ENCODE data around the gene GPR55.

Gene GPR55

DNA sequence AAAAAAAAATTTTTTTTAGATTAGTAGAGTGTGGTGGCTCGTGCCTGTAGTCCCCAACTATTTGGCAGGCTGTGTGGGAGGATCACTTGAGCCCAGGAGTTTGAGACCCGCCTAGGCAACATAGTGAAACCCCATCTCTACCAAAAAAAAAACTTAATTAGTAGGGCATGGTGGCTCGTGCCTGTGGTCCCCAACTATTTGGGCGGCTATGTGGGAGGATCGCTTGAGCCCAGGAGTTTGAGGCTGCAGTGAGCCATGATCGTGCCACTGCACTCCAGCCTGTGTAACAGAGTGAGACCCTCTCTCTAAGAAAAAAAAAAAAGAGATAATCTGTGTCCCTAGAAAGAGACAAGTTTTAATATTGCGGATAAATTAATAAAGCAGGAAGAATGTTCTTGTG, 8.8 kb downstream of the GPR55 start:
- DNase-seq: no peak

DNA sequence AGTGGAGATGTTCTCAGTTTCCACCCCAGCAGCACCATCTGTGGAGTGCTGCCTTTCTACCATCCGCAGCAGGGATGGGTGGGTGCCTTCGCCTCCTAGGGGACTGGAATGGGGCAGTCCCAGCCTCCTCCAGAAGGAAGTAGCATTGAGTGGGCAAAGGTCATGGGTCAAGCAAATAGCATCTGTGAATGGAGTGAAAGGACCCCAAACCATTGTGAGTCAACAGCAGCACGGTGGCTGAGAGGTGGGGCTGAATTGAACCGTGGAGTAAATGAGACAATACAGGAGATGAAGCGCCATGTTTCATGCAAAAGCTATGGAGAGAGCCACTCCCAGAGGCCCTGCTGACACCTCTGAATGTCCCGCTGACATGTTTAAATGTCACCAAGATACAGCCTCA, 9.7 kb downstream of the GPR55 start:
- DNase-seq: no peak

DNA sequence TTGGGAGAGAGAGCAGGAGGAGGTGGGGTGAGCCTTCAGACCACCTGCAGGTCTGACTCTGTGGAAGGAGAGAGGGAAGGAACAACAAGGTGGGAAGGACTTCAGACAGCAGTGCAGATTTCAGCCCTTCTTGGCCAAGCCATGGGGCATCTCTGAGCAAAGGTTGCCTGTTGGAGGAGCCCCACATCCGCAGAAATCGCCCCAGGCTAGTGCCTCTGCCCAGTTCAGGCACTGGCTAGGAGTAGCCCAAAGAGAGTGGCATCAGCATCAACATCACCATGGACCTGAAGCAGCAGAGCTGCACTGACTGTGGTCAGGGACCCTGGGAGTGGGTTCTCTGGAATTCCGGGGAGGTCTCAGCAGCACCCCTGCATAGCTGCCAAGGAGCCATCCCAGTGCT, 10.2 kb downstream of the GPR55 start:
- no peak for DNase-seq

DNA sequence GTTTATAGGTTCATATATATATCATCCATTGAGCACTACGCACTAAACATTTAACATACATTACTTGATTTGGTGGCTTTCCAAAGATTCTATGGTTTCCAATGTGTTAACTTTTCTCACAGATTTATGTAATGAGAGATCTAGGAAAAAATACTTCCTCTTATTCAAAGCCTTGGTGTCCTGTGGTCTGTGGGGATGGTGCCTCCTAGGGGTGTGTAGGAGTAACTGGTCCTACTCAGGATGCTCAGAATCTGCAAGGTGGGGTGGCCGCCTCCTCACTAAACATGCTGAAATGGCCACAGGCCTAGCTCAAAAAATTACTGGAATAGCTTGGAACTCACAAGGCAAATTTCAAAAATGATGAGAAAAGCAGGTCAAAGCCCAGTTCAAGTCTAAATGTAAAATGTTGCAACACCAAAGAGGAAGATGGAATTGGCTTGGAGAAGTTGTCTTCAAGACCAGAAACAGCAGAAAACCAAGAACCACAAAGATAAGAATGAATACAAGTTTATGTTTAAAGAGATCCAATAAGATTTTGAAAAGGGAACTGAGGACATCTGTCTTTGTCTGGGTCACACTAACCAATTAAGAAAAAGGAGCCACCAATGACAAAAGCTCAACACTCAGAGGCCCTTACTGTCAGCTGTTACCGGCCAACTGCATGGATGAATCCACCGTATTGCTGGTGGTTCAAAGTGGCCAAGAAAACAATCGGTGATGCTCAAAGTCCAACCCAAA, 11.5 kb downstream of the GPR55 start:
- DNase-seq: peak; percentile 54

DNA sequence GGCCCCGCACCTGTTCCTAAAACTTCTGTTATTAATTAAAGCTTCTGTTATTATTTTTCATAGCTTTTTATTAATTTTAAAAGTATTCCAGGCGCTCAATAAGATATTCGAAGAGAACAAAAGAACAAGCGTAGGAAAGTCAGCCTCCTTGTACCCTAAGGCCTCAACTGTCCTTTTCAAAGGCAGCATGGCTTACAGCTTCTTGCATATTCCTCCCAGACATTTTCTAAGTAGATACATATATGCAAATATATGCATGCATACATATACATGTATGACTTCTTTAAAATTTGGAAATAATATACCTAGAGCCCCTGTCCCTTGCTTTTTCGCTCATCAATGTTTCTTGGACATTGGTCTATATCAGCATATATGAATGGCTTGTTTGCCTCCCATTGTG, 12.3 kb downstream of the GPR55 start:
- DNase-seq: no peak

DNA sequence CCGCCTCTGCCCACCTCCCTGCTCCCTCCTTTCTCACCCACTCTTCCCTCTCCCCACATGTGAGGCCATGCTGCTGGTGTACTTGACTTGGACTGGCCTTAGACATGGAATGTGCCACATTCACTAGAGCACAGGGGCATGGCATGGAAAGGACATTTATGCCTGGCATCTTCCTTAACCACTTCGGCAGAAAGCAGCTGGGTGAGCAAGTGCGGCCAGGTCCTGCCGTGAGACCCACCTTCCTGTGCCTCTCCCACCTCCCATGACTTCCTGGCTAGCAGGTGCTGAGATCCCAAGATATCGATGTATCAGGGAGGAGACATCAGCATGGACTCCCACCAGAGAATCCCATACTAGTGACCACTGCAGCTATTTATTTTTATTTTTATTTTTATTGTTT, 13.0 kb downstream of the GPR55 start:
- no peak for DNase-seq

DNA sequence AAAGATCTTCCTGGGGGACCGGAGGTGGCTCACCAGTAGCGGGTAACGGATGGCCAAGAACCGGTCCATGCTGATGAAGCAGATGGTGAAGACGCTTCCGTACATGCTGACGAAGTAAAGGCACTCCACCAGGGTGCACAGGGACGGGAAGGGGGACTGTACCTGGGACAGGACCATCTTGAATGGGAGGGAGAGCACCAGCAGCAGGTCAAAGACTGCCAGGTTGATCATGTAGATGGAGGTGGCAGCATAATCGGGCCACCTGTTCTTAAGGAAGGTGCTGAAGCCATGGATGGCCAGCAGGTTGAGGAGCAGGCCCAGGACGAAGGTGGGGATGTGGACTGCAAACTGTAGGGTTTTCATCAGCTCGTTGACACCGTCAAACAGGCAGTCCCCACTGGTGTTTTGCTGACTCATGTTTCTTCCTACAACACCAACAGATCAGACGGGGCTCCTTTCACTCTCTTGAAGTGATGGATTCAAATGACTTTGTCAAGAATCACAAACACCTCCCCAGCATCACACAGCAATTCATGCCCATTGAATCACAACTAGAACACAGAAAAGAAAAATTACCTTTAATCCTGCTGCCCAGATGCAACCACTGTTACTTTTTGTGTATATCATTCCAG, 14.4 kb downstream of the GPR55 start:
- no peak for DNase-seq

DNA sequence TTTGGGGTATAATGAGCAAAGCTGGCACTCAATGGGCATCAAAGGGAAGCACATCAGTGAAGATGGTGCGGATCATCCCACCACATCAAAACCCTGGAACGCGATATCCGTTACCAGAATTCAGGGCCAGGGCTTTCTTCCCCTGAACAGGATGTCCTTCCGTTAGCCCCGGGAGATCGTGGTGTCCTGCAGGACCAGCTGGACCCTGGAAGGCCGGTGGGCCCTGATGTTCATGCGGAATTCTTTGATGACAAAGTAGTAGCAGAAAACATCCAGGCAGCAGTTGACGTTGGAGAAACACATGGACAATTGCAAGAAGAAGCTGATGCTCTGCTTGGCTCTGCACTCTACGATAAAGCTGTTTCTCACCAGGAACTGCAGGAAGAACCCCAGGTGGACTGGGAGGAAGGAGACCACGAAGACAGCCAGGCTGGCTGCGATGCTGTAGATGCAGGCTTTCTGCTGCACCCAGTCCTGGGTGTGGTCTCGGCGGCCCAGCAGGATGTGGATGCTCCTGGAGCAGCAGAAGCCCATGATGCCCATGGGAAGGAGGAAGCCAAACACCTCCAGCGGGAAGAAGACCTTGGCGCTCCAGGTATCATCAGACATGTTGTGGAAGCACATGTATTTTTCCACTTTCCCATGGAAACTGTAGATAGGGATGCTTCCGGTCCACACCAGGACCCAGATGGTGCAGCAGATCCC, 15.0 kb downstream of the GPR55 start:
- no peak for DNase-seq

DNA sequence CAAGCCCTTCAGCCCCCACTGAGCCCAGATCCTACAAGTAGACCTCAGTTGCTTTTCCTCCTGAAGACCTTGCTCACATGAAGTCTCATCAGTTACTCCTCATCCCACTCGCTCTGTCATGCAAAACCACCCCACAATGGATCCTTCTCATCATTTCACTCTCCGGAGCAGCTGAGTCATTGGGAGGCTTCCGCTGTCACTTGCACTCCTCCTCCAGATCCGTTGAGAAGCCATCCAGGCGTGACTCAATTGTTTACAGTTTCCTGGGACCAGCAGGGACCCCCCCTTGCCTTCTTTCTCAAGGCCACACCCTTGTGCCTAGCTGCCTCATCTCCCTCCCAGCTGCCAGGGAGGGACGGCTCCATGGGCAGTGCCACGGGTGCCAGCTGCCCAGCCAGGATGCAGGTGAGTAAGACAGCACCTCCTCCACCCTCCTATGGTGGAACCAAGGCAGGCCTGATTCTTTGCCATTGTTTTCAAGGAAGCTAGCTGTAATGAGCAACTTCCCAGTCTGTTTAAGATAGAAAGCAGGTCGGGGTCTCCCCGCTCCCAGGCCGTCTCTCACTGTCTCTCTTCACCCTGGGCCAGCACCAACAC, 16.3 kb downstream of the GPR55 start:
- no peak for DNase-seq

DNA sequence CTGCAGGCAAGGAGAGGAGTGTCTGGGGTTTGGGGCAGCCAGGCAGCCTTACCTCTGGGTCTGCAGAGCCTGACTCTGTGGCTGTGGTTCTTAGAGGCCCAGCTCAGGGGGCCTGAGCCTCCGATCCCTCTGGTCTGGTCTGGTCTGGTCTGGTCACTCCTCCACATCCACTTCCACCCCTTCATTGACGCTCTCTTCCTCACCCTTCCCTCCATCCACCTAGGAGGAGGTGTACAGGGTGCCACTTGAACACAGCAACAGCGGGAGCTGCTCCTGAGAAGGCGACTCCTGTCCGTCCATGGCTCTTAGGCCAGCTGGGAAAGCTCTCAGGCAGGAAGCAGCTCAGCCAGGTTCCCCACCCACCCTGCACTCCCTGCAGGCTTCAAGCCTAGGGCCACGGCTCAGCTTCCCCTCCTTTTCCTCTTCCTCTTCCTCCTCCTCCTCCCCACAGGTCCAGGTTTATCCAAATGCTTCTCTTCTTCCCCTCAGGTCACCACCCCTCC, 16.9 kb downstream of the GPR55 start:
- no peak for DNase-seq

DNA sequence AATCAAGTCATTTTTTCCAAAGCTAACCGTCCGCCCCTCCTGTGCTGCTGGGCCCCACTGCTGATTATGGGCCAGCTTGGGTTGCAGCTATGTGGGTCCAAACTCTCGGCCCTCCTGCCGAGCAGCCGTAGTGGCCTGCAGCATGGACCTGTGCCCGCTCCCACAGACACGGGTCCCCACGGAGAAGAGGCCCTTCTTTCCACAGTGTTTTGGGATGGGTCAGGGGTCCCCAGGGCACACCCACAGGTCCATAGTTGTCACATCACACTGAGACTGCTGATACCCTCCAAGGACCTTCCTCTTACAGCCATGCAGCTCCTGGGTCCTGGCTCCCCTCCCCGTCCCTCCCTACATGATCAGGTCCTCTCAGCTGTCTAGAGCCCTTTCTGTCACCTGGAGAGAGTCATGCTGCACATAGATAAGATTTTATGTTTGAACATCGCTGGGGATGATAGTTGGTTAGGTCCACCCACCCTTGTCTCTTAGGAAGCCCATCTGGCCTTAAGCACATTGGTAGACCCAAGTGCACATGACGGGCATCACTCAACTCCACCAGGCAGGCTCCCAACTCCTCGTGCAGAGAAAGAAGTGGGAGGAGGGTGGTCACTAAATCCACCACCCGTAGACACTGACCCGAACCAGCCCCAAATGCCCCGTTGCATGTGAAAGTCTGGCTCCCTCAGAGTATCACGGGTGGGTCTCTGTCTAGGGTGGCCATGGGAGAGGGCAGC, 17.5 kb downstream of the GPR55 start:
- no peak for DNase-seq

DNA sequence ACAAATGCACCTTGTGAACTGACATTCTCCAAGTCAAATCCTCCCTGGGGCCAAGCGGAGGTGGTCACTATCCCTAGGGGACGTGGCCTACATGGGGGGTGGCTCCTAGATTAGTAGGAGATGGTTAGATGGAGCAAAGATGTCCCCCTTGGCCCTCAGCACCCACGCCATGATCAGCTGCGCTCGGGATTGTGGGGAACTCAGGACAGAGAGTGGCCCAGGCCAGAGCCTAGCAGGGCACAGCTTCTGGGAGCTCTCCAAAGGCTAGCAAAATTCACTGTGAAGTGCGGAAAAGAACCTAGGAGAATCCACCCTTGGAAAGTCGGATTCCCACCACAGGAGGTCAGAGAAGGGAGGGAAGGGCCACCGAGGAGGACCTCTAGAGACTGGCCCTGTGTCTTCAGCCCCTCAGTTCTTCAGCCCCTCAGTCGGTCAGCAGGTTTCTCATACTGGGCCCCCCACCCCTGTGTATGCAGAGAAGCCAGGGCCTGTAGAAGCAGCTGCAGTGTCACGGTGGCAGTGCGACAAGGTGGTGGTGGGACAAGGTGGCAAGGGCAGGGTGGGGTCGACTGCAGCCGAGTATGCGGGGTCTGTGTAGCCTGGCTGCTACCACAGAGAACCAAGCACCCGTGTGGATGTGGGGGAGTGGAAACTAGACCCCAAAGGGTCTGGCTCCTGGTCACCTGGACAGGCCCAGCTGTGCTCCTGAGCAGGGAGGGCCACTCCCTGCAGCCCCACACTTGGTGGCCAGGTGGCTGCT, 18.4 kb downstream of the GPR55 start:
- DNase-seq: no peak

DNA sequence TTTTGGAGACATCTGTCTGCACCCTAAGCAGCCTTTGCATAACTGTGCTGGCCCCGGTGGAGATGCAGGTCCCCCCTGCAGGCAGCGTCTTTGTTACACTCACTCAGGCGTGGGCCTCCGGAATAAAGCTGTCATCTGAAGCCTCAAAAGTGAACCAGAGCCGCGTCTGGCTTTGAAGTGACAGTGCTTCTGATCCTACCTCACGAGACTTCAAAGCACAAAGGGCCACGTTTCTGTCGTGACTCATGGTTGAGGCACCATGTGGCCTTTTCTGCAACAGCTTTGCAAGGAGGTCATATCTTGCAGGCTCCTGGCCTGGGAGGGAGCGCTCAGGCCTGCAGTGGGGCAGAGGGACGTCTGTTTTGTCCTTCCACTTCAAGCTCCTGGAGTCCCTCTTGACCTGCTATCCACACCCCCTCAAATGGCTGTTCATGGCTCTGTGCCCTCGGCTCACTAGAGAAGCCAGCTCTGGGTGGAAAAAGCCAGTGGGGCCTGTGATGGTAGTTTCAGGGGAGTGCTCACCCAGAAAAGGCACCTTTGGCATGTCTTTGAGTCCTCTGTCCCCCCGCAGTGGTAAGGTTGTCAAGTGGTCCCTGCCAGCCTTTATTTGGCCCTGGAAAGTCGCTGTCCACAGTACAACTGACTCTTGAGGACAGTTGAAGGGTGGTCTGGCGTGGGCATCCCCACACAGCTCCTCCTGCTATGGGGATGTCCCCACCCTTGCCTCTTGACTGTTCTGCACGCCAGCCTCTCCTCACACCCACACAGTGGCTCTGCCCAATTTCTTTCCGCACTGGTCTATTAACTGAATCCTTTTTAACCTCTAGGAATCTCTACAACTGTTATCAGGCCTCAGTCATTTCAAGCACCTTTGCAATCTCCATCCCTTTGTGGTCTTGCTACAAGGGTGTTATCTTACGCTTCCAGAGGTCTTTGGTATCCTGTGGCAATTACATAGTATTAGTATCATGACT, 19.3 kb downstream of the GPR55 start:
- DNase-seq: peak; percentile 58

DNA sequence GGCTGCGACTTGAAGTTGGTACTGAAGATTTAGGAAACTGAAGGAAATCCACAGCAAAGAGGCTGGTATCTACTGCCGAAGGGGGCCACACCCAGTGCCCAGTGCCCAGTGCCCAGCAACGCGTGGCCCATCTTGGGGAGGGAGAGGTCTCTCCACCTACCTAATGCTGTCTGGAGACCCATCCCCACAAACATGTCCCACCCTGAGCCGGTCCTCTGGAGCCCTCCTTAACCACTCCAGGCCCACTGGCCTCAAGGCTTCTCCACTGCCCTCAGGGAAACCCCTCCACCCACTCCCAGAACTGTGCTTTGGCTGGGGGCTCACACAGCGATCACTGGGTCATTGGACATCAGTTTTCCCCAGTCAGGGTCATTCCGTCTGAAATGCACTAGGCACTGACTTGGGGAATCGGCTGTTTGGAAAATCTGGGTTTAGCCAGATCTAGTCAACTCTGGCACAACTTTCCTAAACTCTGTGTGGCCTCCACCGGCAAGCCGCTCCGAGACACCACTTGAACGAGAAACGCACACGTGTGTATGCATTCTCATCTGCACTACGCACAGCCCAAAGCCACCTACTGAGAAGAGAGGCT, 20.1 kb downstream of the GPR55 start:
- DNase-seq: no peak

DNA sequence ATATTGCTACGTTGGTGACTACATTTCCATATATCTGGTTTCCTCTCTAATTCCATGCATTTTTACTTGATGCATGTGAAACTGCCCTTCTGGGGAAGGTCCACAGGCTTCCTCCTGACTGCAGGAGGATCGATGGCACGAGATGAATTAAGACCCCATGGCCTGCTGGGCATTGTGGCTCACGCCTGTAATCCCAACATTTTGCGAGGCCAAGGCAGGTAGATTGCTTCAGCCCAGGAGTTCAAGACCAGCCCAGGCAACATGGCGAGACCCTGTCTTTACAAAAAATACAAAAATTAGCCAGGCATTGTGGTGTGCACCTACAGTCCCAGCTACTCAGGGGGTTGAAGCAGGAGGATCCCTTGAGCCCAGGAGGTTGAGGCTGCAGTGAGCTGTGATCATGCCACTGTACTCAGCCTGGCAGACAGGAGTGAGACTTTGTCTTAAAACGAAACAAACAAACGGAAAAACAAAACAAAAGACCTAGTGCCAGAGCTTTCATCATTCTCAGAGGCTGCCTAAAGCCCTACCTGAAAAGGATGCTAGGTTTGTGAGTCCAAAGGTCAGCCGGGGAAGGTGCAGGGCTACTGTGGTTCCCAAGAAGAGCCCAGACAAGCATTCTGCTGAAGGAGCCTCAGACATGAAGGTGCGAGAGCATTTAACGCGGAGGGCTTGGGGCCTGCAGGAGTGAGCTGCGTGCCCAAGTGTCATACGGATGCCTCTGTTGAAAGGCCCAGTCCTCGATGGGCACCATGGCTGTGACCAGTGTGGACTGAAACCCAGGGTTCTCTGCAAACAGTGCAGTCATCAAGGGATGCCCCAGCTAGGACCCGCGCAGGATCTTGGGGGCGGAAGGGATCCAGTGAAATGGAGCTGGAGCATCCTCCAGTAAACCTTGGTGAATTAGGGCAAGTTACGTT, 21.6 kb downstream of the GPR55 start:
- DNase-seq: no peak

DNA sequence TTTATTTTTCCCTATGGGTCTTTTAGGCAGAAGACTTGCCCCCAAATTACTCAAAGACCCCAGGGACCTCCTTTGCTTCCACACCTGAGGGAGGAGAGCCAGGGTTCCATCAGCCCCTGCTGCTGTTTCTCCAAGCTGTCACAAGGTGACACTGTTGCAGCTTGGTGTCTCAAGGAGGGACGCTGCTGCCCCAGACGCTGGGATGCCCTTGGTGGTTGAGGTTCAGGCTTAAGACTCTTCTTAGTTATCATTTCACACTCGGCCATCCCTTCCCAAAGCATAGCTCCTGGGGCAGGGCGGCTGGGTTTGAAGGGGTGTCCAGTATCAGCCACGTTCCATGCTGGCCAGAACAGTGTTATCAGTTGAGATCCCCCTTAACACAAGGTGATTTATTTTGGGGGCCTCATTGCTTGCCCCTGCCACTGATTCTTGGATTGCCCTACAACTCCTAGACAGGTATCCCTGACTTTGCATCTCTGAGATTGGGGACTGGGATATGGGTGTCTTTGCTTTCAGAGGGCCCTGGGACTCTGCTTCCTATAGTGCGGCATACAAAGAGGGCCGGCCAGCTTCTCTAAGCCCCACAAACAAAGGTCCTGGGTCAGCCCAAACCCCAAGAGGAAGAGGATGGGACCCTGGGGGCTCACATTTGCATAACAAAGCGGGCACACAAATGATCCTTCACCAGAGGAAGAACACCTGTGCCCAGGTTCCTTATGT, 22.7 kb downstream of the GPR55 start:
- peak; percentile 29 for DNase-seq

DNA sequence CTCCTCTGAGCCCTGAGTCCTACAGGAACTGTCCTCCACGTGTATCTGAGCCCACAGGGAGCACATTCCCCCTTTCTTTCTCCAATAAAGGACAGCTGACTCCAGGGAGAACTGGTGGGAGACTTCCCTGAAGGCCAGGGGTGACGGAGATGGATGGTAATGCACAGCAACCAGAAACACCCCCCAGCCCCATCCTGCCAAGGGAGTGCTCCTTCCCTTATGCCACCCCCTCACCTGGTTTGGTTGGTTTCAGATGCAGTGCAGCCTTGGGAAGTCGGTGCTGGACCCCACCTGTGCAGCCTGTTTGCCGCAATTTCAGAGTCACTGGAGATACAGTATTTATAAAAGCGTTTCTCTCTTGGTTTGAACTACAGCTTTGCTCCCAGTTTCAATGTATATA, 24.0 kb downstream of the GPR55 start:
- DNase-seq: no peak

DNA sequence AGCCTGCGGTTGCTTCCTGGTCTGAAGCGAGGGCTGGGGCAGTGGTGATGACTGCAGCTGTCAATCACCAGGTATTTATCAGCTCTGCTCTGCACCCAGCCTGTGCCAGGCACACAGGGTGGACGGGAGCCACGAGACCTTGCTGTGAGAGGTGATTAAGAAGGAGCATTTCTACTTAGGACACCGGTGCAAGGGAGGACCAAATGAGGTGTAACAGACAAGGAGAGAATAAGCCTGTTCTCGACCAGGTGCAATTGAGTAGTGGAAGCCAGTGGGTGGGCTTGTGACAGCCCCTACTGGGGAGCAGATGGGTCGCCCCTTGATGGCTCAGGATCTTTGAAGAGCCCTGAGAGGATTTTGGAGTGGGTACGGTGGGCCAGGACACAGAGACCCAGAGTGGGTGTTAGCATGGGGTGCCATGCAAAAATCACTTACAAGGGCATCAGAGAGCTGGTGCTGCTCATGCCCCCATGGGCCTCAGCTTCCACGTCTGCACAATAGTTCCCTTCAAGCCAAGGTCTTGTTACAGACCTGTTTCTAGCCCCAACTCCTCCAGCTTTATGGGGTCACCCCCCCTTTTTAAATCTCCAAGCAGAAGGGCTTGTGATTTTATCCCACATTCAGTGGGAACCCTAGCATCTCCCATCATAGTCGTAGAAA, 24.6 kb downstream of the GPR55 start:
- DNase-seq: no peak
